ENCODE data around the gene PAEP.

PAEP gene

DNA sequence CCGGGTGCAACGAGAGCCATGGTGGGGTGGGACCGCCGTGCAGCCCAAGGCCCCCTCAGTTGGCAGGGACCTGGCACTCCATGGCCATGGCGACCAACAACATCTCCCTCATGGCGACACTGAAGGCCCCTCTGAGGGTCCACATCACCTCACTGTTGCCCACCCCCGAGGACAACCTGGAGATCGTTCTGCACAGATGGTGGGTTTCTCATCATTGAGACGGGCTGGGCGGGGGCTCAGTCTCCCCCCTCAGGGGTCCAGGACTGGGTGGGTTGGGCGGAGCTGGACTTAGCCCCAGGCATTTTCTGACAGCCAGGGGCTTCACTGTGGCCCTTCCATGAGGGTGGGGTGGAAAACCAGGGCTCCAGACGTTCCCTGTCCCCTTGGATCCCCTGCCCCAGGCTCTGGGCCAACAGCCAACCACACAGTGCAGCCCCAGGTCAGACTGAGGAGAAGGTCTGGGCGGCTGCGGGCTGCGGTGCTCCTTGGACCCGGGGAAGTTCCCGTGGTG is 734 bp downstream of the PAEP start:
- H3K36me3 ChIP-seq (ENCODE audit: control insufficient read depth, insufficient read depth, low read length): no peaks in the 10 kb centered on the region
- no peak overlapping the region for H3K9ac ChIP-seq (ENCODE audit: low read length)
- no peak overlapping the region for H3K4me3 ChIP-seq (ENCODE audit: low read length)
- no peaks in the 10 kb centered on the region for H3K4me1 ChIP-seq (ENCODE audit: control insufficient read depth, insufficient read depth, low read length)
- no peaks in the 10 kb centered on the region for H3K9me3 ChIP-seq (ENCODE audit: control insufficient read depth, low read length)
- no peaks in the 10 kb centered on the region for H3K27me3 ChIP-seq (ENCODE audit: control insufficient read depth, insufficient read depth, low read length)

DNA sequence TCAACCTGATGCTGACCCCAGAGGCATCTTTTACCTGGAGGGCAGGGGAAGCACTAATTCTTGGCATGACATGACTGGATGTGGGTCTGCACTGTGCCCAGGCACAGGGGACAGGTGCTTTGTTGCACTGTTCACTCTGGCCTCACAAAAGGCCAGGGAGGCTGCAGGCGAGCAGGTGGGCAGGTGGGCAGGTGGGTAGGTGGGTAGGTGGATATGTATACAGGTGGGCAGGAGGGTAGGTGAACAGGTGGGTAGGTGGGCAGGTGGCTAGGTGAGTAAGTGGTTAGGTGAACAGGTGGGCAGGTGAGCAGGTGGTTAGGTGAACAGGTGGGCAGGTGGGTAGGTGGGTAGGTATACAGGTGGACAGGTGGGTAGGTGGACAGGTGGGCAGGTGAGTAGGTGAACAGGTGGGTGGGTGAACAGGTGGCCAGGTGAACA is 1.5 kb downstream of the PAEP start:
- H3K27me3 ChIP-seq (ENCODE audit: control insufficient read depth, insufficient read depth, low read length): no peaks in the 10 kb centered on the region
- no peaks in the 10 kb centered on the region for H3K9me3 ChIP-seq (ENCODE audit: control insufficient read depth, low read length)
- no peaks in the 10 kb centered on the region for H3K4me1 ChIP-seq (ENCODE audit: control insufficient read depth, insufficient read depth, low read length)
- no peaks in the 10 kb centered on the region for H3K36me3 ChIP-seq (ENCODE audit: control insufficient read depth, insufficient read depth, low read length)
- no peak overlapping the region for H3K4me3 ChIP-seq (ENCODE audit: low read length)
- H3K9ac ChIP-seq (ENCODE audit: low read length): no peak overlapping the region

DNA sequence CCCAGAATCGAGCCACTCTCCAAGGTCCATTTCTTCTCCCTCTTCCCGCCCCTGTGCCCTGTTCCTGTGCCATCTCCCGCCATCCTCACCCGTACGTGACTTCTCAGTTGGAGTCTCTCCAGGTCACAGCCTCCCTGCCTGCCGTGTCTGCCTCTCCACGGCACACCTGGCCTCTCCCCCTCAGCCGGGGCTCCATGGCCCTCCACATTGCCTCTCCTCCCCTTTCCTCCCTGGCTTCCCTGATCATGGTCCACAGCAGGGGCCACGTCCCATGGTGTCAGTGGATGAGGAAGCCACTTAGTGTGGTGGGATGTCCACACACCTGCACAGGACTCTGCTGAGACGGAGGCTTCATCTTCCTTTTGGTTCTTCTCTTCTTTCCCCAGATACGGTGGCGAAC is 2.3 kb downstream of the PAEP start:
- no peak overlapping the region for H3K9ac ChIP-seq (ENCODE audit: low read length)
- no peaks in the 10 kb centered on the region for H3K36me3 ChIP-seq (ENCODE audit: control insufficient read depth, insufficient read depth, low read length)
- H3K4me1 ChIP-seq (ENCODE audit: control insufficient read depth, insufficient read depth, low read length): no peaks in the 10 kb centered on the region
- no peaks in the 10 kb centered on the region for H3K9me3 ChIP-seq (ENCODE audit: control insufficient read depth, low read length)
- H3K27me3 ChIP-seq (ENCODE audit: control insufficient read depth, insufficient read depth, low read length): no peaks in the 10 kb centered on the region
- H3K4me3 ChIP-seq (ENCODE audit: low read length): no peak overlapping the region

DNA sequence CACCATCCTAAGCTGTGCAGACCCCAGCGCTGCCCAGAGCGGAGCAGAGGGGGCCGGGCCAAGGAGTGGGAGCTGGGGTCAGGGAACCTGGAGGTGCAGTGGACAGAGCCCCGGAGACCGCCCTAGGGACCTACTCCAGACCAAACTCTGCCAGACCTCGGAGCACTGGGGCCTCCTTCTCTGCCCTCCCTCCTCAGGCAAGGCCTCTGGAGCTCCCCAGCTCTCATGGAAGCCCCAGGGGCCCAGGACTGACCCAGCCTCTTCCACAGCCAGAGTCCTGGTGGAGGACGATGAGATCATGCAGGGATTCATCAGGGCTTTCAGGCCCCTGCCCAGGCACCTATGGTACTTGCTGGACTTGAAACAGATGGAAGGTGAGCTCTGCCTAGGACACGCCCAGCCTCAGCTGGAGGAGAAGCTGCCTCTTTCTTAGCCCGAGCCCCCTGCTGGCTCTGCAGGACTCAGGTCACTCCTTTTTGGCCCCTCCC is 3.6 kb downstream of the PAEP start:
- Histone ChIP-seq H3K4me1 (ENCODE audit: control insufficient read depth, insufficient read depth, low read length) (no peaks in the 10 kb centered on the region), H3K9me3 (ENCODE audit: control insufficient read depth, low read length) (no peaks in the 10 kb centered on the region), H3K36me3 (ENCODE audit: control insufficient read depth, insufficient read depth, low read length) (no peaks in the 10 kb centered on the region), H3K4me3 (ENCODE audit: low read length) (no peak overlapping the region), H3K9ac (ENCODE audit: low read length) (no peak overlapping the region), H3K27me3 (ENCODE audit: control insufficient read depth, insufficient read depth, low read length) (no peaks in the 10 kb centered on the region)

DNA sequence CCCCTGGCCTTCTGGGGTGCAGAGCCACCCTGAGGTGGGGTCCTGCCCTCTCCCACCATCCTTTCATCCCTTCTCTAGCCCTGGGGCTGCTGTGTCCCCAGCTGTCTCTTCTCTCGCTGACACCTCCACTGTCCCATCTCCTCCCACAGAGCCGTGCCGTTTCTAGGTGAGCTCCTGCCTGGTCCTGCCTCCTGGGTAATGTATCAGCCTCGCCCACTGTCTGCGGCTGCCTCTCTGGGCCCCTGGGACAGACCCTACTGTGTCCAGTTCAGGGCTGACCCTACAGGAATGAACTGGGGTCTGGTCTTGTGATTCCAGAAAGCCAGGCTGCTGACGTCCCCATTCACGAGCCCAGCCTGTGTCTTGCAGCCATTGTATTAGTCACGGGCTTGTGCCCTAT is 4.1 kb downstream of the PAEP start:
- Histone ChIP-seq H3K9me3 (ENCODE audit: control insufficient read depth, low read length) (no peaks in the 10 kb centered on the region), H3K9ac (ENCODE audit: low read length) (no peak overlapping the region), H3K27me3 (ENCODE audit: control insufficient read depth, insufficient read depth, low read length) (no peaks in the 10 kb centered on the region), H3K36me3 (ENCODE audit: control insufficient read depth, insufficient read depth, low read length) (no peaks in the 10 kb centered on the region), H3K4me1 (ENCODE audit: control insufficient read depth, insufficient read depth, low read length) (no peaks in the 10 kb centered on the region), H3K4me3 (ENCODE audit: low read length) (no peak overlapping the region)

DNA sequence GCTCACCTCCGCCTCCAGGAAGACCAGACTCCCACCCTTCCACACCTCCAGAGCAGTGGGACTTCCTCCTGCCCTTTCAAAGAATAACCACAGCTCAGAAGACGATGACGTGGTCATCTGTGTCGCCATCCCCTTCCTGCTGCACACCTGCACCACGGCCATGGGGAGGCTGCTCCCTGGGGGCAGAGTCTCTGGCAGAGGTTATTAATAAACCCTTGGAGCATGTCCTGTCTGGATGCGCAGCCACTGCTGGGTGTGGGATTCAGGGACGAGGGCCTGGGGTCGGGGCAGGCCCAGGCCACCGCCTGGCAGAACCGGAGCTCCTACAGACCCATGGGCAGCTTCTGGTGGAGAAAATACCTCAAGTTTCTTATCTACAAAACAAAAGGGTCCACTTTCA is 5.0 kb downstream of the PAEP start:
- no peak overlapping the region for H3K9ac ChIP-seq (ENCODE audit: low read length)
- no peaks in the 10 kb centered on the region for H3K27me3 ChIP-seq (ENCODE audit: control insufficient read depth, insufficient read depth, low read length)

DNA sequence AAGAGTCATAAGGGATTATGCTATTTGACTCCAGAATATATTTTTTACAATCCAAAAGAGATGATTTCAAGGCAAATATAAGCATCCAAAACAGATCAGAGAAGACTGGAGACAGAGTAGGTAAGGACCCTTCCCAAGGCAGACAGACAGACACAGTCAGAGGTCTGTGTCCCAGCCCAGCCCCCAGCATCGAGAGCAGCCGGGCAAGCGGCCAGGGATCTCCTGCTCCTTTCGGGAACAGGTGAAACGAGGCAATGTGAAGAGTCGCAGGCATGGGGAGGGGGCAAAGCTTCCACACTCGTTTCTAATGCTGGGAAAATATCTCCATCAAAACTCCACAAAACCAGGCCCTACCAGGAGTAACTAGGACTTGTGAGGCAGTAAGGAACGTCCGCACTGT is 5.8 kb downstream of the PAEP start:
- no peak overlapping the region for H3K9ac ChIP-seq (ENCODE audit: low read length)
- H3K27me3 ChIP-seq (ENCODE audit: control insufficient read depth, insufficient read depth, low read length): no peaks in the 10 kb centered on the region
- H3K36me3 ChIP-seq (ENCODE audit: control insufficient read depth, insufficient read depth, low read length): no peaks in the 10 kb centered on the region

More for the DNA sequence above, 5.0 kb downstream of the PAEP start:
- H3K9me3 ChIP-seq (ENCODE audit: control insufficient read depth, low read length): no peaks in the 10 kb centered on the region
- H3K4me1 ChIP-seq (ENCODE audit: control insufficient read depth, insufficient read depth, low read length): no peaks in the 10 kb centered on the region
- H3K4me3 ChIP-seq (ENCODE audit: low read length): no peak overlapping the region
- no peaks in the 10 kb centered on the region for H3K36me3 ChIP-seq (ENCODE audit: control insufficient read depth, insufficient read depth, low read length)

DNA sequence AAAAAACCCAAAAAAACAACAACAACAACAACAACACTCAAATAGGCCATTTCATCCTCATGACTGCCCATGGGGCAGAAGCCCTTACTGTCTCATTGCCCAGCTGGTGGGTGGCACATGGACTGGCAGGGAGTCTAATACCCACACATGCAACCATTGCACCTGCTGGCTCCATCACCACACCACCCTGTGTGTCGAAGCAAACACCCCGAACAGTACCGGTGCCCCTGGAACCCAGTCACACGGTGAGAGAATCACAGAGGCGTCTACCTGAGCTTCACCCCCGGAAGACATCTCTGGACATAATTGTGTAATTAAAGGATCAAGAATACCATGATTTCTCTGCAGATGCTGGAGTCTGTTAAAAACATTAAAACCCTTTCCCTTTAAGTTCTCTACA is 6.5 kb downstream of the PAEP start:
- Histone ChIP-seq H3K4me3 (ENCODE audit: low read length) (no peak overlapping the region), H3K27me3 (ENCODE audit: control insufficient read depth, insufficient read depth, low read length) (no peaks in the 10 kb centered on the region), H3K4me1 (ENCODE audit: control insufficient read depth, insufficient read depth, low read length) (no peaks in the 10 kb centered on the region), H3K36me3 (ENCODE audit: control insufficient read depth, insufficient read depth, low read length) (no peaks in the 10 kb centered on the region), H3K9ac (ENCODE audit: low read length) (no peak overlapping the region), H3K9me3 (ENCODE audit: control insufficient read depth, low read length) (no peaks in the 10 kb centered on the region)

More for the DNA sequence above, 5.8 kb downstream of the PAEP start:
- Histone ChIP-seq H3K9me3 (ENCODE audit: control insufficient read depth, low read length) (no peaks in the 10 kb centered on the region), H3K4me3 (ENCODE audit: low read length) (no peak overlapping the region), H3K4me1 (ENCODE audit: control insufficient read depth, insufficient read depth, low read length) (no peaks in the 10 kb centered on the region)

DNA sequence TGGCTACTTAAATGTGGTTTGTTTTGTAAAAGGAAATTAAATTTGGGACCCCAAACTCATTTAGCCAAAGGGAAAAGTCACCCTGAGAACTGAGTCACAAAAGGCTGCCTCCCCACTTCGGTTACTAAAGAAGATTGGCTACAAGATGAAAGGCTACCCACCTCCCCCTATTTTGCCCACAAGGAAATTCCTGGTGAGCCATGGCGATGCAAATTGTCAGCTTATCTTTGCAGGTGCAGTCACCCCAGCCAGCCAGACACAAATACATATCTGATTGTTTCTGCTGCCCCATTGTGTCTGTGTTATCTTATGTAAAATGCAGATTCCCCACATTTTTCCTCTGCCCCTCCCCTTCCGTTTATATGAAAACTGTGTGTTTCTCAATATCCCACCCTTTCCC is 8.9 kb downstream of the PAEP start:
- no peak overlapping the region for H3K9ac ChIP-seq (ENCODE audit: low read length)
- no peaks in the 10 kb centered on the region for H3K4me1 ChIP-seq (ENCODE audit: control insufficient read depth, insufficient read depth, low read length)
- no peak overlapping the region for H3K4me3 ChIP-seq (ENCODE audit: low read length)
- H3K36me3 ChIP-seq (ENCODE audit: control insufficient read depth, insufficient read depth, low read length): no peaks in the 10 kb centered on the region
- H3K9me3 ChIP-seq (ENCODE audit: control insufficient read depth, low read length): no peaks in the 10 kb centered on the region
- H3K27me3 ChIP-seq (ENCODE audit: control insufficient read depth, insufficient read depth, low read length): no peaks in the 10 kb centered on the region

DNA sequence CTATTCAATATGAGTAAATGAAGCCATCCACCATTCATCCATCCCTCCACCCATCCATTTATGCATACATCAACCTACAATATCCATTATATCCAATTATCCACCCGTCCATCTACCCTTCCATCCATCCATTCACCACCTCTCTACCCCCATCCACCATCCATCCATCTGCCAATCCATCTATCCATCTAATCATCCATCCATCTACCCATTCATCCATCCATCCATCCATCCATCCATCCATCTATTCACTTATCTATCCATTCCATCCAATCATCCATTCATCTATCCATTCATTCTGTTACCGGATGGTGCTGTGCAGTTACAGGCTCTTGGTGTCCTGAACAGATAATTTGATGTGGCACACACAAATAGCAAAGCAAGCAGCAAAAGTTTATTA is 10.7 kb downstream of the PAEP start:
- H3K27me3 ChIP-seq (ENCODE audit: control insufficient read depth, insufficient read depth, low read length): no peaks in the 10 kb centered on the region
- H3K4me3 ChIP-seq (ENCODE audit: low read length): no peak overlapping the region
- no peak overlapping the region for H3K9ac ChIP-seq (ENCODE audit: low read length)
- no peaks in the 10 kb centered on the region for H3K4me1 ChIP-seq (ENCODE audit: control insufficient read depth, insufficient read depth, low read length)
- H3K36me3 ChIP-seq (ENCODE audit: control insufficient read depth, insufficient read depth, low read length): no peaks in the 10 kb centered on the region
- no peaks in the 10 kb centered on the region for H3K9me3 ChIP-seq (ENCODE audit: control insufficient read depth, low read length)

DNA sequence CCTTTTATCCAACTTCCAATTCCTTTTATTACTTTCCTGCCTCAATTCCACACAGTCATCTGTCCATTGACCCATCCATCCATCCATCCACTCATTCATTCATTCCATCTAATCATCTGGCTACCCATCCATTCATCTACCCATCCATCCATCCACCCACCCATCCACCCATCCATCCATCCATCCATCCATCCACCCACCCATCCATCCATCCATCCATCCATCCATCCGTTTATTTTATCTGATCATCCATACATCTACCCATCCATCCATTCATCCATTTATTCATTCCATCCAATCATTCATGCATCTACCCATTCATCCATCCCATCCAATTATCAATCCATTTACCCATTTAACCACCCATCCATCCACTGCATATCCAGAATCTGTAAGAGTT is 11.6 kb downstream of the PAEP start:
- no peaks in the 10 kb centered on the region for H3K27me3 ChIP-seq (ENCODE audit: control insufficient read depth, insufficient read depth, low read length)
- no peaks in the 10 kb centered on the region for H3K9me3 ChIP-seq (ENCODE audit: control insufficient read depth, low read length)
- no peak overlapping the region for H3K4me3 ChIP-seq (ENCODE audit: low read length)
- no peaks in the 10 kb centered on the region for H3K4me1 ChIP-seq (ENCODE audit: control insufficient read depth, insufficient read depth, low read length)
- H3K9ac ChIP-seq (ENCODE audit: low read length): no peak overlapping the region
- H3K36me3 ChIP-seq (ENCODE audit: control insufficient read depth, insufficient read depth, low read length): no peaks in the 10 kb centered on the region

DNA sequence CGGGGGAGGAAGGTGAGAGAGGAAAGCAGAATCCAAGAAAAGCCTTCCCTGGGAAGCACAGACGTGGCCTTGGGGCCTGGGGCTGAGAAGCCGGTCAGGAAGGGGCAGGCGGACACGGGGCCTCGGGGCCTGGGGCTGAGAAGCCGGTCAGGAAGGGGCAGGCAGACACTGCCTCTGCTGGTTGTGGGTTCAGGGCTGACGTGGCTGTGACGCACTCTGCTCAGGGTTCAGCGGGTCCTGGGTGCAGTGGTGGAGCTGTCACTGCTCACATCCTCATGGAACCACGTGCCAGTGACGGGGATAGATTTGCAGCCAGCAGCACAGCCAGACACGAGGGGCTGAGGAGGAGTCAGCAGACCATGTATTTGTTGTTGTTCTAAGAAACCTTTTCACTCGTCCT is 12.8 kb downstream of the PAEP start:
- H3K4me1 ChIP-seq (ENCODE audit: control insufficient read depth, insufficient read depth, low read length): no peaks in the 10 kb centered on the region
- no peaks in the 10 kb centered on the region for H3K9me3 ChIP-seq (ENCODE audit: control insufficient read depth, low read length)
- H3K36me3 ChIP-seq (ENCODE audit: control insufficient read depth, insufficient read depth, low read length): no peaks in the 10 kb centered on the region
- H3K27me3 ChIP-seq (ENCODE audit: control insufficient read depth, insufficient read depth, low read length): no peaks in the 10 kb centered on the region
- no peak overlapping the region for H3K4me3 ChIP-seq (ENCODE audit: low read length)
- no peak overlapping the region for H3K9ac ChIP-seq (ENCODE audit: low read length)

DNA sequence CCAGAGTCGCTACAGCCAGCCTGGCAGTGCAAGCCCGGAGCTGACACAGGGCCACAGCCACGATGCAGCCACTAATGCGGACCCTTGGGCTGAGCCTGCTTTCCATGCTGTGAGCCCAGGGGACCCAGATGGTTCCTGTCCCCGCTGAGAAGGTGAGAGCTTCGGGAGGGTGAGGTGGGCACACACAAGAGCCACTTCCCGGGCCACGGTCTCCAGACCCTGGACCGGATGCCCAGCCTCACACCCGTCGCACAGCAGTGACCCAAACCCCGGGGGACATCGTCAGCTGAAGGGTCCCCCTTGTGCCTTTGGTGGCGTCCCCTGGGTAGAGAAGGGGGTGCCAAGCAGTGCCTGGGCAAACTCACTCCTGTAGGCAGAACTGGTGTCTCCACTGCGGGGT is 13.4 kb downstream of the PAEP start:
- no peaks in the 10 kb centered on the region for H3K36me3 ChIP-seq (ENCODE audit: control insufficient read depth, insufficient read depth, low read length)
- H3K9ac ChIP-seq (ENCODE audit: low read length): no peak overlapping the region
- H3K4me1 ChIP-seq (ENCODE audit: control insufficient read depth, insufficient read depth, low read length): no peaks in the 10 kb centered on the region
- no peak overlapping the region for H3K4me3 ChIP-seq (ENCODE audit: low read length)
- no peaks in the 10 kb centered on the region for H3K9me3 ChIP-seq (ENCODE audit: control insufficient read depth, low read length)
- no peaks in the 10 kb centered on the region for H3K27me3 ChIP-seq (ENCODE audit: control insufficient read depth, insufficient read depth, low read length)
